GM19438 (cell line): ENCODE measurements around the gene COL5A1.

Experiments
- ATAC-seq: cut with Tn5 transposase; IDR thresholded peaks from one replicate; pipeline ENCODE4 v1.9.1; 2021; ENCODE audit warnings: low read depth; ENCODE audit not compliant: unreplicated experiment

The COL5A1 gene

GRCh38 chr9:134826336-134827285 is 185.0 kb downstream of the COL5A1 start:
- ATAC-seq: no peak

GRCh38 chr9:134827559-134827958 is 186.0 kb downstream of the COL5A1 start:
- ATAC-seq: no peak

DNA sequence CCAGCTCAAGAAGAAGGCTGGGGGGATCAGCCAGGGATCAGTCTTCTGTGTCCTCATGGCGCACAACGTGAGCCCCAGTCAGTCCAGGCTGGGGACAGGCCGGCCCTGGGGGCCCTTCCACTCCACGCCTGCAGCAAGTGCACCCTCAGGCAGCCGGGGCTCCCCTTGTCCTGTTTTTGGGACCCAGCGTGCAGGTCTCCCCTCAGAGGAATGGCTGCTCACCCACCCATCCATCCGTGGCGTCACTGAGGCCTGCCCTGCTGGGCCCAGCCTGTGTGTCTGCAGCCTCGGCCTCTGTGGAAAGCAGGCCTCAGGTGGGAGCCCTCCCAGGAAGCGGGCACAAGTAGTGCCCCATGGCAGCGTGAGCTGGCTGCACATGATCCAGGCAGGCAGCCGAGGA is 186.4 kb downstream of the COL5A1 start:
- ATAC-seq: no peak

GRCh38 chr9:134828892-134829291 is 187.3 kb downstream of the COL5A1 start:
- ATAC-seq: no peak

DNA sequence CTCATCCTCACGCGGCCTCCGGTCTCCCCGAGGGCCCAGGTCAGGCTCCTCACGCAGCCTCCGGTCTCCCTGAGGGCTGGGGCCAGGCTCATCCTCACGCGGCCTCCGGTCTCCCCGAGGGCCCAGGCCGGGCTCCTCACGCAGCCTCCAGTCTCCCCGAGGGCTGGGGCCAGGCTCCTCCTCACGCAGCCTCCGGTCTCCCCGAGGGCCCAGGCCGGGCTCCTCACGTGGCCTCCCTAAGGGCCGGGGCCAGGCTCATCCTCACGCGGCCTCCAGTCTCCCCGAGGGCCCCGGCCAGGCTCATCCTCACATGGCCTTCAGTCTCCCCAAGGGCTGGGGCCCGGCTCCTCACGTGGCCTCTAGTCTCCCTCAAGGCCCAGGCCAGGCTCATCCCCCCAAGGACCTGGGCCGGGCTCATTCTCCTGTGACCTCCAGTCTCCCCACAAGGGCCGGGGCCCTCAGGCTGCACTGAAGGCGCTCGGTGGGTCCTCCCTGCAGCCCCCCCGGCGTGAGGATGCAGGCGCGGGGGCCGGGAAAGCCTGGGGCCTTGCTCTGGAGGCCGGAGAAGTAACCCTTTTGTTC is 187.8 kb downstream of the COL5A1 start:
- no peak for ATAC-seq

DNA sequence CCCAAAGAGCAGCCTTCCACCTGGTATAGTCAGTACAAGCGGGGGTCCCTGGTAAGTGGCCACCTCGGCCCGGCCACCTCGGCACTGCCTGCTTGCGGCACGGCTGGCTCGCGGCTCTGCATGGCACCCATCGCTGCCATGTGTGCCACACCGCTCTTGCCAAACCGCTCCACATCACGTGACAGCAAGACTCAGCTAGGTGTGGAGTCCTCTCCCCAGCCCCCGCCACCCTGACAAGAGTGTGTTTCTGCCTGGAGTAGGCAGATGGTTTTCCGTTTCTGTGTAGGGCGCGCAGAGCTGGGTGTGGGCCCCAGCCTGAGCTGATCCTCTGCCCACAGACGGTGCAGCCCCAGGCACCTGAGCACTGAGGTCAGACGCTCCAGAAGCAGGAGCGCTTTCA is 188.5 kb downstream of the COL5A1 start:
- ATAC-seq: no peak

GRCh38 chr9:134830926-134831720 is 189.5 kb downstream of the COL5A1 start:
- ATAC-seq: no peak

- no peak for ATAC-seq
These were observed 190.9 kb downstream of the COL5A1 start for GRCh38 chr9:134832471-134832870.

- no peak for ATAC-seq
These were observed 191.8 kb downstream of the COL5A1 start for GRCh38 chr9:134833294-134833880.

- no peak for ATAC-seq
These were observed 192.8 kb downstream of the COL5A1 start for GRCh38 chr9:134834217-134834956.

GRCh38 chr9:134834957-134835419 is 193.4 kb downstream of the COL5A1 start:
- ATAC-seq: no peak

DNA sequence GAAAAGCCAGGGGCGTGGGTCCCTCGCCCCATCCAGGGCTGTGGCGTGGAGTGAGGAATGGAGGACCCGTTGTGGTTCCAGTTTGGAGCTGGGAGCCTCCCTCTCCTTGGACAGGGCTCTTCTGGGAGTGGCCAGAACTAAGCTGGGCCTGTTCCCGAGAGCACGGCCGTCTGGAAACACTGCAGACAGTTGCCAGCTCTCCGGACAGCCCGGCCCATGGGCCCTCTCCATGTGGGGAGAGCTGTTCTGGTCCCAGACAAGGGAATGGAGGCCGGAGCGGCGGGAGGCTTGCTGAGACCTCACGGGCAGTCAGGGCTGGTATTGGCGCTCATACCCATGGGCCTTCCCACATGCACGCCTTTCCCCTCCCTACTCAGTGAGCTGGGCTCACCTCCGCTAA is 193.8 kb downstream of the COL5A1 start:
- no peak for ATAC-seq

- no peak for ATAC-seq
These were observed 194.4 kb downstream of the COL5A1 start for GRCh38 chr9:134835987-134836386.

DNA sequence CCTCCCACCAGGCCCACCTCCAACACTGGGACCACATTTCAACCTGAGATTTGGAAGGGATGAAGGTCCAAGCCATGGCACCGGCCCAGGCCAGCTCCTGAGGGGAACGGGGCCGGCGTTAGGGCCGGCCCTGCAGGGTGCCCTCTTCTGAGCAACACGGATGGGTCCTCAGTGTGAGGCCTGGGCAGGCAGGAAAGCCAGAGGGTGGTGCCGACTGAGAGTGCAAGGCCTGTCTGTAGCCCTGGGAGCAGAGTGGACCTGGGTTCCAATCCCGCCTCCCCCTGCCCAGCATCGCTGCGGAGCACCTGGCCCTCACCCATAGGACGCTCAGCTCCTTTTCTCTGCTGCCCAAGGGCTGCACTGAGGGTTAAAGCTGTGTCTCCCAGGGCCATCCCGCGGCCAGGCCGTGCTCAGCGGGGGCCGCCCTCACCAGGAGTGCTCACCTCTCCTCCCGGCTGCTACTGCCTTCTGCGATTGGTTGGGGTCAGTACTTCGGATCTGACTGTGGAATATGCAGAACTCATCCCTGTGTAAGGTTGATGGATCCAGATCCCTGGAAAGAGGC is 194.9 kb downstream of the COL5A1 start:
- no peak for ATAC-seq

GRCh38 chr9:134837529-134837928 is 195.9 kb downstream of the COL5A1 start:
- ATAC-seq: no peak

DNA sequence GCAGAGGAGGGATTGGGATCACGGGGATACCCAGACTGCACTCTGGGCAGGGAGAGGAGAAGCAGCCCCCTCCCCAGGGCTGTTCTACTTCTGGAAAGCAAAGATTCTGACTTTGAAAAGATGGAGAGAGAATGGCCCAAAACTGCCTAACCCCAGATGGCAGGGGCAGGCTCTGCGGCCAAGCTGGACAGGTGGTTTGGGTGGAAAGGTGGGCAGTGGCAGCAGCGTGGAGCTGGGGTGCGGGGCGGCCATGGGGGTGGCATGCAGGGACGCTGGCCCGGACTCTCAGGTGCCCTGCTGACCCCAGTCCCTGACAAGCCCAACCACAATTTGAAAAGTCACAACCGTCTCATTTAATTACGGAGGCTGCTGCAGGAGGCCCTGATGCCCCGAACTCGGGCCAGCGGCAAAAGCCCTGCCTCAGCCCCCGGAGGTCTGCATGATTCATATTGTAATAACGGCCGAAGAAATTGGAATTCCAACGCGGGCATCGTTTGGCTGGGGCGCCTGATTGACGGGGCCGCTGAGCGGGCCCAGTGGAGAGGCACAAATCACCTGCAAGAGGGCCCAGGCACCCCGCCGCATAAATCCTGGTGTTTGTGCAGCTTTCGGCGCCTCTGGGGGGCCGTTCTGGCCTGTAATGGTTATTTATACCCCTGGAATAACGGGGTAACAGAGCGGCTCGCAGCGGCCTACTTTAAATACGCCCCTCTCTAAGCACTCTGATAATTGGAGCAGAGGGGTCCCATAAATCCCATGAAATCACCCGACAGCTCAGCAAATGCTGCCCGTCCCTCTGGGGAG is 197.2 kb downstream of the COL5A1 start:
- no peak for ATAC-seq

- no peak for ATAC-seq
These were observed 198.0 kb downstream of the COL5A1 start for GRCh38 chr9:134839455-134840125.

GRCh38 chr9:134840511-134840910 is 198.9 kb downstream of the COL5A1 start:
- no peak for ATAC-seq
